K562 (cell line): Measurements from ENCODE around the gene ACSS1. TPM values are rescaled to one million over a fixed set of nuclear protein-coding genes. Genes with fewer than 3 reads are reported as not detected.

ENCODE experiments used
- ATAC-seq: fragments of 200-7000 bp; cut with Tn5 transposase; 3 replicates; pipeline ENCODE4 v1.9.1; 2020; ENCODE audit warnings: moderate library complexity
- BruUV-seq: library from RNA; stranded (reverse); fragments of 400-500 nt; replicated peaks from 2 replicates; lab custom pipeline; 2021; lab: Mats Ljungman, UMichigan
- CTCF ChIA-PET: fragments of 300-600 bp; formaldehyde crosslinking; extraction: SDS; loops from one replicate; lab custom pipeline; 2021; ENCODE audit warnings: low intra/inter-chr PET ratio; lab: Yijun Ruan, JAX
- POLR2A ChIA-PET: fragments of 300-600, 350-650 bp; sonication (Branson Sonifier 250); formaldehyde crosslinking; extraction: SDS; loops from one replicate; lab custom pipeline; 2021; ENCODE audit warnings: antibody characterized with exemption, inconsistent platforms; lab: Yijun Ruan, JAX
- DNase-seq, 4 experiments: peaks; one replicate each; pipeline versions ENCODE4 v3.0.0 to v3.0.0-alpha.2; 2011 to 2018; ENCODE audit warnings: low spot score in 3 of 4, mixed read lengths in 3 of 4; ENCODE audit errors: extremely low read depth in 1 of 4
- FAIRE-seq: peaks from 2 replicates; lab custom pipeline; 2011; peaks lifted over from hg19 to GRCh38; lab: Jason Lieb, UNC
- H2AFZ ChIP-seq: 2 replicates; pipeline ENCODE4 v1.6.0; 2011; ENCODE audit warnings: low read depth, low read length, control low read depth, inconsistent platforms
- H3K27ac ChIP-seq: fragments of 200-600 bp; 3 replicates; pipeline ENCODE4 v1.8.0; 2011; ENCODE audit warnings: low read depth, mild to moderate bottlenecking, control low read depth, inconsistent platforms, low read length, moderate library complexity, mixed read lengths; ENCODE audit errors: extremely low read depth
- H3K27me3 ChIP-seq, 2 experiments: fragments of 300-600 bp in 1 of 2; 2 replicates in 1 of 2; 3 replicates in 1 of 2; pipeline versions ENCODE4 v1.6.0 to v1.8.0; 2011; ENCODE audit warnings: inconsistent platforms in 2 of 2, low read length in 2 of 2, mild to moderate bottlenecking in 1 of 2, mixed read lengths in 1 of 2, moderate library complexity in 1 of 2; ENCODE audit not compliant: control insufficient read depth in 2 of 2, insufficient read depth in 2 of 2
- H3K36me3 ChIP-seq: fragments of 300-600 bp; 3 replicates; pipeline ENCODE4 v1.8.0; 2011; ENCODE audit warnings: mild to moderate bottlenecking, low read length, inconsistent platforms; ENCODE audit not compliant: control insufficient read depth, insufficient read depth
- H3K4me1 ChIP-seq, 2 experiments: fragments of 200-600 bp in 1 of 2; replicated peaks in 1 of 2; 2 replicates in 1 of 2; 3 replicates in 1 of 2; pipeline versions ENCODE4 v1.5.1 to v1.8.0; 2011; ENCODE audit warnings: inconsistent platforms in 2 of 2, low read length in 2 of 2, mild to moderate bottlenecking in 1 of 2, mixed read lengths in 1 of 2, moderate library complexity in 1 of 2; ENCODE audit not compliant: control insufficient read depth in 2 of 2, insufficient read depth in 2 of 2
- H3K4me2 ChIP-seq: 2 replicates; pipeline ENCODE4 v1.6.1; 2011; ENCODE audit warnings: low read length, control low read depth, inconsistent platforms, mixed read lengths; ENCODE audit not compliant: insufficient read depth
- H3K4me3 ChIP-seq: fragments of 200-600 bp; sonication (generic), shearing (Covaris generic); 2 replicates; pipeline ENCODE4 v1.5.1; 2016; ENCODE audit warnings: control low read depth, inconsistent platforms
- H3K79me2 ChIP-seq: fragments of 200-600 bp; 3 replicates; pipeline ENCODE4 v1.8.0; 2011; ENCODE audit warnings: low read length, inconsistent platforms; ENCODE audit not compliant: control insufficient read depth, insufficient read depth
- H3K9ac ChIP-seq, 2 experiments: 2 replicates each; pipeline versions ENCODE4 v1.6.0 to v1.6.1; 2011; ENCODE audit warnings: low read depth in 2 of 2, low read length in 2 of 2, control low read depth in 1 of 2, inconsistent platforms in 1 of 2, mild to moderate bottlenecking in 1 of 2, mixed read lengths in 1 of 2; ENCODE audit not compliant: insufficient read depth in 1 of 2
- H3K9me1 ChIP-seq: one replicate; pipeline ENCODE4 v1.6.0; 2011; ENCODE audit warnings: inconsistent platforms, mild to moderate bottlenecking, low read length, moderate library complexity; ENCODE audit not compliant: control insufficient read depth, insufficient read depth
- H3K9me3 ChIP-seq: replicated peaks from 2 replicates; pipeline ENCODE4 v1.5.1; 2011; ENCODE audit warnings: low read depth, low read length, inconsistent platforms; ENCODE audit not compliant: control insufficient read depth, insufficient read depth
- H4K20me1 ChIP-seq: replicated peaks from 2 replicates; pipeline ENCODE4 v1.6.1; 2011; ENCODE audit warnings: low read length, inconsistent platforms, mixed read lengths; ENCODE audit not compliant: control insufficient read depth, insufficient read depth
- CEBPG ChIP-seq, 3 experiments: fragments of 200-800 bp in 1 of 3; sonication (Bioruptor generic) in 1 of 3; sonication (generic) in 1 of 3; formaldehyde crosslinking in 1 of 3; IDR thresholded peaks in 2 of 3; conservative IDR thresholded peaks in 1 of 3; 2 replicates each; pipeline versions ENCODE4 v1.6.1 to v1.8.0; 2016 to 2022; ENCODE audit warnings: missing compliant biosample characterization in 2 of 3, missing genetic modification characterization in 2 of 3, mild to moderate bottlenecking in 1 of 3, missing genetic modification reagents in 1 of 3
- HMGN3 ChIP-seq: IDR thresholded peaks from 2 replicates; pipeline ENCODE4 v1.6.1; 2011; ENCODE audit warnings: borderline replicate concordance, low read depth, mild to moderate bottlenecking, mixed read lengths, low read length; ENCODE audit not compliant: insufficient read length; ENCODE audit errors: extremely low read depth
- KAT8 ChIP-seq: fragments of 450-650 bp; IDR thresholded peaks from 2 replicates; pipeline ENCODE4 v1.6.1; 2016; ENCODE audit warnings: low read depth, mild to moderate bottlenecking
- LARP7 ChIP-seq: fragments of 450-650 bp; IDR thresholded peaks from 2 replicates; pipeline ENCODE4 v1.6.1; 2016
- MED1 ChIP-seq: sonication (generic); formaldehyde crosslinking; IDR thresholded peaks from 2 replicates; pipeline ENCODE4 v1.8.1; 2023; ENCODE audit warnings: missing genetic modification reagents, borderline replicate concordance
- TEAD4 ChIP-seq, 2 experiments: sonication (generic) in 1 of 2; formaldehyde crosslinking in 1 of 2; IDR thresholded peaks; 2 replicates each; pipeline versions ENCODE4 v1.6.1 to v1.8.0; 2012 to 2022; ENCODE audit warnings: borderline replicate concordance in 1 of 2, inconsistent platforms in 1 of 2, low read length in 1 of 2, mild to moderate bottlenecking in 1 of 2, missing genetic modification reagents in 1 of 2
- ZNF778 ChIP-seq: fragments of 450-650 bp; formaldehyde crosslinking; IDR thresholded peaks from 2 replicates; pipeline ENCODE4 v1.4.0; 2020; ENCODE audit warnings: mild to moderate bottlenecking, moderate library complexity
- WGBS: fragments of 100-300 bp; shearing (Covaris generic); methylation state at CpG from one replicate; pipeline ENCODE4 v1.1.6; 2016; ENCODE audit warnings: low coverage, mixed read lengths; ENCODE audit not compliant: insufficient coverage; ENCODE audit errors: missing lambda C conversion rate; 5-methylcytosine and 5-hydroxymethylcytosine counted together
- in situ Hi-C: fragments of 300-500 bp; cut with MboI; formaldehyde crosslinking; loops from 4 replicates; pipeline ENCODE4 v1.15.0; 2018; ENCODE audit warnings: inconsistent platforms, mixed read lengths
- intact Hi-C: fragments of 100-400 bp; cut with micrococcal nuclease; formaldehyde crosslinking; loops from 2 replicates; pipeline ENCODE4 v1.14.2; 2022
- polyA plus RNA-seq, 8 experiments: library from polyadenylated mRNA; depleted of rRNA in 4 of 8; stranded (reverse) in 5 of 8; unstranded in 3 of 8; fragments of >200 nt; fragmentation: Nextera tagmentation in 2 of 8; fragmentation: Illumina TruSeq in 1 of 8; extraction: Ambion mirVana in 2 of 8; extraction: Trizol in 1 of 8; gene quantifications; 2 replicates each; pipeline versions ENCODE4 v1.2.1 to v1.2.3, GENCODE V29; 2011 to 2014; ENCODE audit warnings: inconsistent platforms in 1 of 8, missing spikeins in 1 of 8
- total RNA-seq, 7 experiments: library from RNA; depleted of rRNA in 6 of 7; stranded (reverse); fragments of >200 nt in 6 of 7; fragmentation: Illumina TruSeq in 2 of 7; extraction: Trizol in 2 of 7; gene quantifications; 2 replicates each; pipeline versions ENCODE4 v1.2.1 to v1.2.3, GENCODE V29; 2011 to 2021; ENCODE audit warnings: low replicate concordance in 1 of 7
- TF ChIP-seq, protein P1 (sequence below), 2 experiments: fragments of 450-650 bp in 1 of 2; IDR thresholded peaks; 2 replicates each; pipeline ENCODE4 v1.6.1; 2011 to 2017; ENCODE audit warnings: low read depth in 2 of 2, antibody characterized with exemption in 1 of 2, borderline replicate concordance in 1 of 2, low read length in 1 of 2, mild to moderate bottlenecking in 1 of 2, mixed read lengths in 1 of 2; ENCODE audit not compliant: control insufficient read depth in 1 of 2
- TF ChIP-seq, protein P2 (sequence below): sonication (generic); formaldehyde crosslinking; IDR thresholded peaks from 2 replicates; pipeline ENCODE4 v1.8.0; 2022; ENCODE audit warnings: mild to moderate bottlenecking, missing genetic modification reagents, borderline replicate concordance

ACSS1 gene
- total and polyA plus RNA-seq, 9 of the 15 experiments (the other 6 are each of a cell fraction or from before 2014, with no cell fraction given), result 0.07 to 2.1 (median 0.27) TPM; not detected in 3

DNA sequence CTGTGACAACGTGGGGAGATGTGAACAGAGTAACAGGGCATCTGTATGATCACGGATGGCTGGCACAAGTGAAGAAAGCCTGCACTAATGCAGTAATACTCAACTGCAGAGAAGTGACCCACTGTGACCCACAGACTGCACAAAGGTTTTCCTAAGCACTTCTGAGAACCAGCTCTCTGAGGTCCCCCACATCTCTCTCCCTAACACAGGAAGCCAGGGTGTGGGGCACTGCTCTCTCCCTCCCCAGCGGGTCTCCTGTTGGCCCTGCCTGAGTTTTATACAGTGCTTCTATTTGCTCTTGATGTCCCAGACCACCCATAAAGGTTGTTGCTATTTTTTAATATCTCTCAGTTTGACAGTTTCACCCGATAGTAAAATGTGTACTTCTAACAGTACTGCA is 76.7 kb downstream of the ACSS1 start:
- BruUV-seq, result no TSS peak
- Histone ChIP-seq H3K27me3 (no peaks in the 10 kb centered on the region), H3K4me1 (no peaks in the 10 kb centered on the region), H3K4me2 (no peak overlapping the region), H2AFZ (no peak overlapping the region), H3K27ac (no peak overlapping the region), H4K20me1 (no peaks in the 10 kb centered on the region), H3K79me2 (peaks cover 3% of the 10 kb centered on the region; the same call in 2 of the 3 replicates), H3K9me1 (no peaks in the 10 kb centered on the region), H3K4me3 (no peak overlapping the region), H3K36me3 (peaks cover 38% of the 10 kb centered on the region; the same call in 2 of the 3 replicates), H3K9me3 (no peaks in the 10 kb centered on the region), H3K9ac (no peak overlapping the region)
- intact Hi-C loops, result no loop called here
- ATAC-seq, result no peak
- FAIRE-seq, result no peak
- ChIA-PET POLR2A (no interaction called here), CTCF (no interaction called here)
- no peak for DNase-seq
- WGBS, result 77% methylated on average over 4 of the region's 4 CpGs
- in situ Hi-C loops, result no loop called here
- no peak for TF ChIP-seq CEBPG (CRISPR knock-in tag; IDR thresholded peaks at IDR 0.05)
- TF ChIP-seq CEBPG (tag; conservative IDR thresholded peaks at IDR 0.05 in 1 of 2, IDR thresholded peaks at IDR 0.05 in 1 of 2), result no peak
- TF ChIP-seq KAT8, result no peak
- TF ChIP-seq TEAD4 (IDR thresholded peaks at IDR 0.05; ENCODE audit: low read length), result no peak
- no peak for TF ChIP-seq TEAD4 (CRISPR knock-in tag; IDR thresholded peaks at IDR 0.05; ENCODE audit: borderline replicate concordance)
- TF ChIP-seq, protein P1, sequence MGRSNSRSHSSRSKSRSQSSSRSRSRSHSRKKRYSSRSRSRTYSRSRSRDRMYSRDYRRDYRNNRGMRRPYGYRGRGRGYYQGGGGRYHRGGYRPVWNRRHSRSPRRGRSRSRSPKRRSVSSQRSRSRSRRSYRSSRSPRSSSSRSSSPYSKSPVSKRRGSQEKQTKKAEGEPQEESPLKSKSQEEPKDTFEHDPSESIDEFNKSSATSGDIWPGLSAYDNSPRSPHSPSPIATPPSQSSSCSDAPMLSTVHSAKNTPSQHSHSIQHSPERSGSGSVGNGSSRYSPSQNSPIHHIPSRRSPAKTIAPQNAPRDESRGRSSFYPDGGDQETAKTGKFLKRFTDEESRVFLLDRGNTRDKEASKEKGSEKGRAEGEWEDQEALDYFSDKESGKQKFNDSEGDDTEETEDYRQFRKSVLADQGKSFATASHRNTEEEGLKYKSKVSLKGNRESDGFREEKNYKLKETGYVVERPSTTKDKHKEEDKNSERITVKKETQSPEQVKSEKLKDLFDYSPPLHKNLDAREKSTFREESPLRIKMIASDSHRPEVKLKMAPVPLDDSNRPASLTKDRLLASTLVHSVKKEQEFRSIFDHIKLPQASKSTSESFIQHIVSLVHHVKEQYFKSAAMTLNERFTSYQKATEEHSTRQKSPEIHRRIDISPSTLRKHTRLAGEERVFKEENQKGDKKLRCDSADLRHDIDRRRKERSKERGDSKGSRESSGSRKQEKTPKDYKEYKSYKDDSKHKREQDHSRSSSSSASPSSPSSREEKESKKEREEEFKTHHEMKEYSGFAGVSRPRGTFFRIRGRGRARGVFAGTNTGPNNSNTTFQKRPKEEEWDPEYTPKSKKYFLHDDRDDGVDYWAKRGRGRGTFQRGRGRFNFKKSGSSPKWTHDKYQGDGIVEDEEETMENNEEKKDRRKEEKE (IDR thresholded peaks at IDR 0.05; ENCODE audit: borderline replicate concordance in 1 of 2, control insufficient read depth in 1 of 2, low read depth in 2 of 2, low read length in 1 of 2), result no peak
- TF ChIP-seq ZNF778 (CRISPR knock-in tag), result no peak
- no peak for TF ChIP-seq HMGN3
- no peak for TF ChIP-seq MED1
- no peak for TF ChIP-seq LARP7
- TF ChIP-seq, protein P2, sequence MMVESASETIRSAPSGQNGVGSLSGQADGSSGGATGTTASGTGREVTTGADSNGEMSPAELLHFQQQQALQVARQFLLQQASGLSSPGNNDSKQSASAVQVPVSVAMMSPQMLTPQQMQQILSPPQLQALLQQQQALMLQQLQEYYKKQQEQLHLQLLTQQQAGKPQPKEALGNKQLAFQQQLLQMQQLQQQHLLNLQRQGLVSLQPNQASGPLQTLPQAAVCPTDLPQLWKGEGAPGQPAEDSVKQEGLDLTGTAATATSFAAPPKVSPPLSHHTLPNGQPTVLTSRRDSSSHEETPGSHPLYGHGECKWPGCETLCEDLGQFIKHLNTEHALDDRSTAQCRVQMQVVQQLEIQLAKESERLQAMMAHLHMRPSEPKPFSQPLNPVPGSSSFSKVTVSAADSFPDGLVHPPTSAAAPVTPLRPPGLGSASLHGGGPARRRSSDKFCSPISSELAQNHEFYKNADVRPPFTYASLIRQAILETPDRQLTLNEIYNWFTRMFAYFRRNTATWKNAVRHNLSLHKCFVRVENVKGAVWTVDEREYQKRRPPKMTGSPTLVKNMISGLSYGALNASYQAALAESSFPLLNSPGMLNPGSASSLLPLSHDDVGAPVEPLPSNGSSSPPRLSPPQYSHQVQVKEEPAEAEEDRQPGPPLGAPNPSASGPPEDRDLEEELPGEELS (CRISPR knock-in tag), result no peak
